RKO (cell line): ENCODE measurements around the gene BMP6.

Experiments used
- DNase-seq: peaks from one replicate; pipeline ENCODE4 v3.0.0-alpha.2; 2016; ENCODE audit warnings: low spot score

BMP6 gene

DNA sequence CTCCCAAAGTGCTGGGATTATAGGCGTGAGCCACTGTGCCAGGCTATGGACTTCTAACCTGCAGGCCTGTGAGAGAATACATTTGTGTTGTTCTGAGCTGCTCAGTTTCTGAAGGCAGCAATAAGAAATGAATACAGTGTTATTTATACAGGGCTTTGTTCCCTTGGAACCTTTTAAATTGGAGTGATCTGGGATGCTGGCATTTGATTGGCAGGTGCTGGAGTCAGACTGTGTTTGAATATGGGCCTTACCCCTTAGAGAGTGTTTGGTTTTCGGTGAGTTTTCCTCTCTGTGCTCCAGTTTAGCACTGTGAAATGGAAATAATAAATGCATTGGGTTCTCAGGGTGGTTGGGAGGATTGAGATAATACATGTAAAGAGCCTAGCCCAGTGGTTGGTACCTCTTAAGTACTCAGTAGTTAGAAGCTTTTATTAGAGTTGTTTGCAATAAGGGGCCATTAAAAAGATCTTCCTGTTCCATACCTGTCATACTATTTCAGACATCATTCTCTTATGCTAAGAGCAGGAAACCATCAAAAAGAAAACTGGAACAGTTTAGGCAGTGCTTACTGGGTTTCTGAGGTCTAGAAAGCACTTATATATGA lies 22.1 kb downstream of the BMP6 start:
- DNase-seq = no peak

DNA sequence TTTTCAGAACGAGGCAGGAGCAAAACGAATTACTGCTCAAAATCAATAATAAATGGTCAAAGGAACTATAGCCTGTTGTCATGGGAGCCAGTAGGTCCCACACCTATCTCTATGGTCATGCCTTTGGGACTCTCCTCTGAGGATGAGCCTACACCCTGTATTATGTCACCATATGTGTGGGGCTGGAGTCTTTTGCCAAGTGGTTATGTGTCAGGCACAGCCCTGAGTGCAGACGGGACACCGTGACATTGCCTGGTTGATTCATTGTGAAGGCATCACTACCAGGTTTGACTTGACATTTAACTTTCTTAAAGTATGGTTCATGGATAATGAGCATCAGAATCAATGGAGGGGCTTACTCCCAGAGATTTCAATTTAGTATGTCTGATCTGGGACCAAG lies 23.6 kb downstream of the BMP6 start:
- no peak for DNase-seq

DNA sequence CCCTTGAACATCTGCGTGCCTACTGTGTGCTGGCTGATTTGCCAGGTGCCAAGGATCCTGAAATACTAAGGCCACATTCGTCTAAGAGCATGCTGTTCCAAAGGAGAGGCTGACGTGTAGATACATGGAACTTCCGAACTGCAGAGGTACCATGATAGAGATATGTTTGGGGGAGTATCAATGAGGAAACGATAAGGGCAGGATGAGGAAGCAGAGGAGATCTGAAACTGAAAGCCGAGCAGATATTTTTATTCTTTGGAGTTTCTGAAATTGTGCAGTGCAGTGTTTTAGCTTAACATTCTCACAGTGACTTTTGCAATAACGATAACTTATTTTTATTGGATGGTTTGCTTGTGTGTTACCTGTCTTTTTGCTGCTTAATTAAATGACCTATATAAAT lies 24.3 kb downstream of the BMP6 start:
- DNase-seq = no peak

DNA sequence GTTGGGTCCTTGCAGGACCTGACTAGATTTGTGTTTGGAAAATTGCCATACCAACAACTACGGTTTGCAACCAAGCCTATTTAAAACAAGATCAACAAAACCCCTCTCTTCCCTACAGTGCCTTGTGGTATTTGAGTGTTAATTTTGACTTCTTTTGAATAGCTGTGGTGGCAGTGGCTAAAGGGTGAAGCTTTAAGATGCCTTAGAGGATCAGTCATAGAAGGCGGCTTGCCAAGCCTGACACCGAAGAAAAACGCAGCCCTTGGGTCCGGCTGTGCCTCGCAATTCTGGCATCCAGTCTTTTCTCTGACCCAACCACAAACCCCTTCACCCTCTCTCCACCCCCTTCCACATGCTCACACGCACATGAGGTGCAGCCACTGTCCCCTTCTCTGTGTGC lies 32.6 kb downstream of the BMP6 start:
- DNase-seq = peak; percentile 28

DNA sequence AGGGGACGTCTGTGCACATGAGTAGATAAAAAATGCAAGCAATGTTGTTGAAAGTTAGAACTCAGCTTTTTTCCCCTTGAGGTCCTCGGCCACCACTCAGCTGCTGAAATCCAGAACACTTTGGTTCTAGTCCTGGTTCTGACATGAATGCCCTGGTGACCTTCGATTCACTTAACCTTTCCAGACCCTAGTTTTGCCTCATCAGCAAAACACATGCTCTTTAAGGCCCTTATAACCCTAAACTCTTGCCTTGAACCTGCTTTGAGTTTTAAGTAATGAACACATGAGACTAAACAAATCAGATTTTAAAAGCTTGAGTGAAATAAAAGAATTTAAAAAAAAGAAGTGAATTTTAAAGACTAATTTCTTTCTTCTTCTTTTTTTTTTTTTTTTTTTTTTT lies 33.4 kb downstream of the BMP6 start:
- DNase-seq = no peak

DNA sequence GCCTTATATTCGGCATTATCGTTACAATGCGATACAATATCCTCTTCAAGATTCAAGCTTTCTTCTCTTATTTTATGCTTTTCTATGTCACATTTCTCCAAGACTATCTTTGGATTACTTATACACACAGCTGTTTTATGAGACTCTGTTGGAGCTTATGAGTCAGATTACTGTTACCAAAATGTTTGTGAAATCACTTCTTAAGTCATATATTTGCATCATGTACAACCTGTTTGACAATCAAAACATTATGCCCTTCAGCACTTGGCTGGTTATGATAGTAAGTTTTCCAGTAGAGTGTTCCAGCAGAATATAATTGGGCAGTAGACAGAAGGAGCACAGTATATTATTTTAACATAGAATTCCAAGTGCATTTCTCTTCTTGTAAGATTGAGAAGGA lies 35.2 kb downstream of the BMP6 start:
- DNase-seq = no peak

DNA sequence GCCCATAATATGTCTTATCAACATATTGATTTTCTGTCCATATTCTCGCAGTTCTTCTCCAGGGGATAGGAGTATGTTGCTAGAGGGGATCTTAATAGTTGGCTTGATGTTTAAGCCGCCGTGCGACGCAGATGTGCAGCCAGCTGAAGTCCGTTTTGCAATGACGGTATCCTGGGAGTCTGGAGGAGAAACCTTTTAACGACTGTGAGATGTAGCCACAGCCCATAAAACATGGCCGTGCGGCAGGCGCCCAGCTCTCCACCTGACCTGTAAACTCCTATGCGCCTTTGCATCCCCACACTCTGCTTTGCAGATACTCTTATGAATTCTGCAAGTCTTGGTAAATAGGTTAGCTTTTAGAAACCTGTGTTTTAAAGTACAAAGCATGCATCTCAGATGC lies 36.9 kb downstream of the BMP6 start:
- DNase-seq = no peak

DNA sequence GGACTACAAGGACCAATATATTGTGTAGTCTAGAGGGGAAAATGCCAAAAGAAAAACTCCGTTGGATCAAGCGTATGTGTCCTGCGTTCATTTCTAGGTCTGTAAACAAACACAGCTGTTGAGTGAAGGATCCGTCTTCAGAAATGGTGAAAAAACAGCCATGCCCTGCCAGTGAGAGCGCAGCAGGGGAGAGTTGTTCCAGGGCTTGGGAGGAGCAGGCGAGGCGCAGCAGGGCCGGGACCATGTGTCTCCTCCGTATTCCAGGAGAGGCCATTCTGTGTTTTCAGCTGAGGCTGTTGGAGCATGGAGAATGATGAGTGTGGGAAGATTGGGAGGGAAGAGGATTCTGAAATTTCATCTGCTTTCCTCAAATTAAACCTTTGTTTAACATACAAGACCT lies 38.0 kb downstream of the BMP6 start:
- DNase-seq = no peak

DNA sequence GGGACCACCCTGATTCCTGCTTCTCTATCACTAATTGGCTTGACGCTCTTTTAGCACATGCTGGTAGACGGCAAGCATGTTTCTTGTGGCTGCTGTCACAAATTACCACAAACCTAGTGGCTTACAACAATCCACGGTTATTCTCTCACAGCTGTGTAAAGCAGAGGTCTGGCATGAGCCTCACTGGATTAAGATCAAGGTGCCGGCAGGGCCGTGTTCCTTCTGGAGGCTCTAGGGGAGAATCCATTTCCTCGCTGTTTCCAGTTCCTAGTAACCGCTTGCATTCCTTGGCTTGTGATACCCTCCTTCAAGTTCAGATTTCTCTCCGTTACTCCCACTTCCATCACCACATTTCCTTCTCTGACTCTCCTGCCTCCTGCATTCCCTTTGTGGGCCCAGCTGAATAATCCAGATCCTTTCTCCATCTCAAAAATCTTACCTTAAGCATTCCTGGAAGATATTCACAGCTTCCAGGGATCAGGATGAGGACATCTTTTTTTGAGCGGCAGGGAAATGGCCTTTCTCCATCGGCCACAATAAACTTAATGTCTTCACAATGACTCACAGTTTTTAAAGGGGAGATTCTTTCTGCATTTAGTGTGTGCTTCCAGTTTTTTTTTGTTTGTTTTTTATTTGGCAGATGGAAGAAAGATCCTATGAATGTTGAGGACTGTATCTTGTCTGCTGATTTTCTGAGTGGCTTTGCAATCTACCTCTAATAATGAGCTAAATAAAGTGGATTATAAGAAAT lies 39.9 kb downstream of the BMP6 start:
- DNase-seq = no peak

DNA sequence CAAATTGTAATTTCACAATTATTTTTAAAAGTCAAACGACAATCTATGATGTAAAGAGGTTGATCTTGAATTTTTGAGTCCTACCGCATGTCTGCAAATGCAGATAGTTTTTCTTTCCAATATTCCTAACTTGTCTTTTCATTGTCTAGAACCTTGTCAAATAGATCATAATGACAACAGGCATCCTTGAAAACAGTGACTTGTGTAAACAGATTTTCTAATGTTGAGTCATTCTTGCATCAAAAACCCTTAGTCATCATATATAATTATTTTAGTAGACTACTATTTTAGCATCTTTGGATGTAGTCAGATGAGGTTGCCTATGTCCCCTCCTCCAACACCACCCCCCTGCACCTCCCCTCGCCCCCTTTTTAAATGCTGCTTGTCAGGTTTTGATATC lies 43.8 kb downstream of the BMP6 start:
- peak; percentile 32 for DNase-seq

DNA sequence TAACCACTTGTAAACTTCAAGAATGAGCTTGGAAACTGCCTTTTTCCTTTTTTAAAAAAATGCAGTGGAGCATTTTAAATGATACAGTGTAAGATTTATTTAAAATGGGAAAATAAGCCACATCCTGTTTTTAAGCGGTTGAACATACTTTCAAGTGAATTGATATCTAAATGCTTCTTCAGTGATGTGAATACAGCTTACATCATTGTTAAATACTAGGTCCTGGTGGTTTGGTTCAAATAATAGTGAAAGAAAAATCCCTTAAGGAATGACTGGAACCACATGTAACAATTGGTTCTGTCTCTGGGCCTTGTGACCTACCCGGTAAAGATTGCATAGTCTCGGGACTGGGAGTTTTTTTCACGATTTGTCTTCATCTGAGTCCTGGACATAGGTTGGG lies 44.2 kb downstream of the BMP6 start:
- no peak for DNase-seq

DNA sequence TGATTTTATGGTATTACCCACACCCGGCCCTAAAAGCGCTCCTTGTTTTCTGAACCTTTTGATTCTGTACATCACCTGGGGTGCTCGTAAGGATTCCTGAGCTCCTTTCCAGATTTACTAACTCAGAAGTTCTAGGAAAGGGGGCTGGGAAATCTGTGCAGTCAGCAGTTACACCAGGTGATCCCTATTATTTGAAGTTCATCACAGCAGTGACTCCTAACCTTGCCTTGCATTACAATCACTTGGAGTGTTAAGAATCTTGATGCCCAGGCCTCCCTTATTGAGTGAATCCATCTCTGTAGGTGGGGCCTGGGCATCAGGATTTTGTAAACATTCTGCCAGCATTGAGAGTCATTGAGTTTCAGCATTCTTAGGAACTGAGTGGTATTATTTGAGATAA lies 44.7 kb downstream of the BMP6 start:
- DNase-seq = no peak

DNA sequence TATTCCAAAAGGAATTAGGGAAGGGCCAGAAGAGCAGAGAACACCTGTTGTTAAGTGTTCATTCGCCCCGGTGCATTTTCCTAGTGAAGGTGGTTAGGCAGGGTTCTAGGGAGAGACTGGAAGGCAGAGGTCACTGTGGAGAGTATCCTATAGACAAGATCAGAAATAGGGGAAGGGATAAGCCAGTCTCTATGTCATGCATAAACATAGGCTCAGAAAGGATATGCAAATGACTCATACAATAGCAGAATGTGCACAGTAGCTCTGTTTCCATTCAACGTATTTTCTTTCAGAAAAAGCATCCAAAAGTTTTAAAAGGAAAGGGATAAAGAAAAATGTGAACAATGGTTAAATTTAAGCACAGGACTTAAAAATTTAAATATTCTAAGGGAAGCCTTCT lies 47.4 kb downstream of the BMP6 start:
- DNase-seq = no peak

DNA sequence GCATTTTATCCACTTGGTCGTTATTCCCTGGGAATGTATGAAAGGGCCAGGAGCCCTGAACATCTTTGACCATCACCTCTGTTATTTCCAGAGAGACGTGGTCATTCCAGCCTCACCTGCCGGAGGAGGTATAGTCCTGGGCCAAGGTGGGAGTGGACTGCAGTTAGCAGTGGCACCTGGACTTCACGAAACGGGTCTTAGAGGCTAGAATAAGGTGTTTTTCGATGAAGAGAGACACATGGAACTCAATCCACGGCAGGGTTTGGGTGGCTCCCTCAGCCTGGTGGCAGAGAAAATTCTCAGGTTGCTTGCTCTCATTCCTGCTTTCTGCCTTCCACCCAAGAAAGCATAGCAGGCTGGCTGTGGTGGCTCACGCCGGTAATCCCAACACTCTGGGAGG lies 48.0 kb downstream of the BMP6 start:
- no peak for DNase-seq

DNA sequence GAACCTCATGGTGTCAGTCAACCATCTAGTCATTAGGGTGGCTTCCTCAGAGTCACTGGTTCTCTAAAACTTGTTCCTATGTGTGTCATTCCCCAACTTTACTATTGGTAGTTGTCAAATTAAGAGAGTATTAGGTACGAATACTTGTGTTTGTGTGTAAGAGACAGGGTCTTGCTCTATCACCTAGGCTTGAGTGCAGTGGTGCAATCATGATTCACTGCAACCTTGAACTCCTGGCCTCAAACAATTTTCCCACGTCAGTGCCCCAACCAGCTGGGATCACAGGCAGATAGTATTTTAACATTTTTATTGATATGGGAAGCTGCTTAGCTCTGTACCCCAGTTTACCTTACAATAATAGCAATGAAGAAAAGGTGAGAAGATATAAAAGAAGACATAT lies 50.6 kb downstream of the BMP6 start:
- no peak for DNase-seq

DNA sequence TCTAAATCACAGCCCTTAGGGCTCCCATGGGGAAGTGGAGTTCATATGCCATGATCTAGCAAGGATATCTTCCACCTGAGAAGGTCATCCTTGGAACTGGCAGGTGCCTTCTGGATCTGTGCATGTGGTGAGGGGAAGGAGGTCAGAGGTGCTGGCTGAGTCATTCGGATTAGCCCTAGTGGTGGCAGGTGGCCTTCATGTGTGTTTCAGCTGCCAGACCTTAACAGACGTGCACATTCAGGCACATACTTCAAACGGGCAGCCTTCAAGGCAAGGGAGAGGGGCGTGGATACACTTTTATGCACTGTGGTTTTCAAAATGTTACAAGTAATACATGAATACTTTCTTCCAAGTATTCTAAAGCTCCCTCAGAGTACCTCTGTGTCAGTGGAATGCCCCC lies 51.2 kb downstream of the BMP6 start:
- no peak for DNase-seq

DNA sequence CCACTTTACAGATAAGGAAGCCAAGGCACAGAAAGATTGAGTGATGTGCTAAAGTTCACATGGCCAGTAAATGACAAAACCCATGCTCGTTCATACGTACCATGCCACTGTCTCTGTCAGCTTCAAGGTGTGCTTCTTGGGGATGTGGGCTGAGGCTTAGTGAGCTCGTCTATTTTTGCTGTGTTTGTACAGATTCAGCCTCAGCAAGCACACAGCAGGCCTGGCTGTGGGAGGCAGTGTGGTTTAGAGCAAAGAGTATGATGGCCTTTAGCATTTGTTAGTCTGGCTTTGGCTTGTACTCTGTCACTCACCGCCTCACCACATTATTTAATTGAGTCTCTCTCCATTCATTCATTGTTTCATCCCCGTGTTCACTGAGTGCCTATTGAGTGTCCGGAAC lies 55.3 kb downstream of the BMP6 start:
- DNase-seq = no peak

DNA sequence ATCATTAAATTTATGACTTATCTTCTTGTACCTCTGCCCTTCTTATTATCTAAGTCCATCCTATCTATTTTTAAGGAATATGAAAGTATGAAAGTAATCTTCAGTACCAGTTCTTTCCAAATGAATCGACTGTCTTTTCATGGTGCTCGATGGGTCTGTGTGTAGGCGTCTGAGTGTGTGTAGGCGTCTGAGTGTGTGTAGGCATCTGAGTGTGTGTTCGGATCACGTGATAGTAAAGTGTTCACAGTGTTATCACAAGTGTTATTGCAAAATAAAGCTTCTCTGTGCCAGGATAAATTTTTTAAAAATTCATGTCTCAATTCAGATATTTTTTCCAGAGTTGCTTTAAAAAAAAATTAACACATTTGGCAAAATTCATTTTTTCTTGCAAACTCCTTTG lies 58.3 kb downstream of the BMP6 start:
- DNase-seq = no peak

DNA sequence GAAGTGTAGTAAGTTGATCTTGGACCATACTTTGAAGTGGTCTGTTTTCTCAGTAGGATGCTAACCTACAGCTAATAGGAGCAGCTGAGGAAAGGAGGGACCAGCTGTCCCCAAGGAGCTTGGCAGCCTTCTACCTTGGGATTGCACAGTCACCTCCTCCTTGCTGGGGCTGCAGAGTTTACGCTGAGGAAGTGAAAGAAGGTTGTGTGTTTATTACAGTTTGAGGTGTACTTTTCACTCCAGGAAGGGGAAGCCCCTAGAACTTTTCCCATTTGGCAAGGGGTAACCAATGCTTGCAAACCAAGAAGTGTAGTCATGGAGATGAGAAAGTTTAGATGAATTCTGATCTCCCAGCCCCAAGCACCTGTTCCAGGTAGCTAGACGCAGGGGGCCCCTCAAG lies 58.8 kb downstream of the BMP6 start:
- DNase-seq = no peak

DNA sequence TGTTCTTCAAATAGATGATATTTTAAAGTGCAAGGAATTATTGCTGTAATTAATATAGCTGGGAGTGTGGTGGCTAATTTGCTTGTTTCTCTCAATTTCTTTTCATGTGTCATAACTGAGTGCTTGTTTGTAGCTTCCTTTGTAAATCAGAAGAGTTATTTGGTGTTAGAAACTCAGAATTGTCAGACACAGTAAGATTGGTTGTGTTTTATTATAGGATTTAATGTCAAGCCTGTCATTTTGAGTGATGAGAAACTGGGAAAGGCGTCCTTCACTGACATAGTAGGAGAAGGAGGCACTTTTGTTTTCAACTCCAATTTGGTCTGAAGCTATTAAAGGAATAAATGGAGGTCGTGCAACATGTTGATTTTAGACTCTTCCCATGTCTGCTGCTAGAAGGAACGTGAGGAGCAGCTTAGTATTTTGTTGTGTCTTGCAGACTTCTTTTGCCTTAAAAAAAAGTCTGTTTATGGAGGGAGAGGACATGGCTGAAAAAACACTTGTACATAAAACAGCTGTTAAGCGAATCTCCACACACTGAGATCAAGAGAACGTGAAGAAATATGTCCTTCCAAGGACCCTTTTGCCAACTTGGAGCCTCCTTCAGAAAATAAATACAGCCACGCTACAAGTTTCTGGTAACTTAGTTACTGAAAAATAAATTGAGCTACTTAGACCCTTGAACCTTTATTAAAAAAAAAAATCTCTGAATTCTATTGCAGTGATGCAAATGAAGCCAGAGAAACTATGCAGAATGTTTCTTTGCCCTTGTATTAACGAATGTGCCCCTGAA lies 59.5 kb downstream of the BMP6 start:
- DNase-seq = no peak

DNA sequence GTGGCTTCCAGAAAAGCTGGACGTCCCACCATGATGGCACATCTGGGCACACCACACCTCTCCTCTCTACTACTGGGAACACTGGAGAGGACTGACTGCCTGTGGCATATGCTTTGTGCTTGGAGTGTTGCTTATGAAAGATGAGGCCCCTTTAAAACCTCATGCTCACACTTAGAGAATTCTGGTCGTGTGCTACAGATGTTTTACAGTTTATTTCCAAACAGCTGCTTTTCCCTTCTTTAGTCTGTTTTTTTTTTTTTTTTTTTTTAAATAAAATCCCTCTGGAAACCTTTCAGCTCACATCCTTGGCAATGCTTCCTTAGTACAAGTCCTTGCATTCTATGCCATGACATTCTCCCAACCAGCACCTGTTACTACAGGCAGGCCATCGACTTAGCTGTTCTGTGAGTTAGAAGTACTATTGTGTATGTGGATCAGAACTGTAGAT lies 60.3 kb downstream of the BMP6 start:
- DNase-seq = no peak

DNA sequence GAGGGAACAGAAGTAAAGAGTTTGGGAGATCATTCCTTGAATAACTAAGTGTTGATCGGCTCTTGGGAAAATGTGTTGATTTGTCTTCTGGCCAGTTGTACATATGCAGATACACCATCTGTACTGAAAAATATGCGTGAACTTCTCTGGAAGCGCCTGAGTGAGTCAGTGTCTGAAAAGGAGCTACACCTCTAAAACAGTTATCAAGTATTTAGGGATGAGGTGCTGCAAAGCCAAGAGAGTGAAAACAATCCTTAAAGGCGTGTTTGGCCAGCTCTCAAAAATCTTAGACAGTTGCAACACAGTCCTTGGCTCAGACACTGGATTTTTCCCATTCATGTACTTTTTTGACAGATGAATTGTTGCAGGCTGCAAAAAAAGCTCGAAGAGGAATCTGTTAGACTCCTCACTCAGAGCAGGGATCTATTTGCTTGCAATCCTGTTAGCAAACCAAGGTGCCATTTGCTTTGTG lies 61.3 kb downstream of the BMP6 start:
- DNase-seq = no peak

DNA sequence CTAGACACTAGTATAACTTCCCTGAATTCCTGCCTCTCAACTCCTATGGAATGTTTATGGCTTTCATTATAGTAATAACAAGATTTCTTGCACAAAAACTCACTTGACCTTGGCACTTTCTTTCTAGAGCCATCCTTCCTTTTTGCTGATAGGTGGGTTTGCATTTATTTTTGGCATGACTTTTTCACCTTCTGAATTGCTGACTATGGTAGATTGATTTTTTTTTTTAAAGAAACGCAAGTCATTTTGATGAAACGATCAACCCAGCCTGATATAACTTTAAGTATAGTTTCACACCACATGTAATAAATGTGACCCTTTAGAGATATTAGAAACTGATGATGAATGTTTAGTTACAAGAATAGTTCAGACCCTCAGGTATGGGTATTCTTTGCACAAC lies 61.8 kb downstream of the BMP6 start:
- DNase-seq = no peak
